ENCODE measurements around the gene LAMB3. TPM values are rescaled to one million over a fixed set of nuclear protein-coding genes. Genes with fewer than 3 reads are reported as not detected.

Gene LAMB3
- total RNA-seq, 1 donor: 5.4 TPM

- H3K9me3 ChIP-seq (ENCODE audit: low read depth, low read length): no peaks in the 10 kb centered on the region
- peaks cover 3% of the 10 kb centered on the region for H3K27me3 ChIP-seq (ENCODE audit: insufficient read depth, low read length)
- H4K20me1 ChIP-seq (ENCODE audit: insufficient read depth, low read length): no peaks in the 10 kb centered on the region
- H2AFZ ChIP-seq (ENCODE audit: low read length): no peak overlapping the region
- TF ChIP-seq, protein P1, sequence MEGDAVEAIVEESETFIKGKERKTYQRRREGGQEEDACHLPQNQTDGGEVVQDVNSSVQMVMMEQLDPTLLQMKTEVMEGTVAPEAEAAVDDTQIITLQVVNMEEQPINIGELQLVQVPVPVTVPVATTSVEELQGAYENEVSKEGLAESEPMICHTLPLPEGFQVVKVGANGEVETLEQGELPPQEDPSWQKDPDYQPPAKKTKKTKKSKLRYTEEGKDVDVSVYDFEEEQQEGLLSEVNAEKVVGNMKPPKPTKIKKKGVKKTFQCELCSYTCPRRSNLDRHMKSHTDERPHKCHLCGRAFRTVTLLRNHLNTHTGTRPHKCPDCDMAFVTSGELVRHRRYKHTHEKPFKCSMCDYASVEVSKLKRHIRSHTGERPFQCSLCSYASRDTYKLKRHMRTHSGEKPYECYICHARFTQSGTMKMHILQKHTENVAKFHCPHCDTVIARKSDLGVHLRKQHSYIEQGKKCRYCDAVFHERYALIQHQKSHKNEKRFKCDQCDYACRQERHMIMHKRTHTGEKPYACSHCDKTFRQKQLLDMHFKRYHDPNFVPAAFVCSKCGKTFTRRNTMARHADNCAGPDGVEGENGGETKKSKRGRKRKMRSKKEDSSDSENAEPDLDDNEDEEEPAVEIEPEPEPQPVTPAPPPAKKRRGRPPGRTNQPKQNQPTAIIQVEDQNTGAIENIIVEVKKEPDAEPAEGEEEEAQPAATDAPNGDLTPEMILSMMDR (IDR thresholded peaks at IDR 0.05; ENCODE audit: extremely low read depth, low read depth, low read length): no peak
- peaks cover 14% of the 10 kb centered on the region for H3K4me1 ChIP-seq (ENCODE audit: insufficient read depth, low read length)
- DNase-seq (ENCODE audit: insufficient read length, low spot score, missing footprints): no peak
- no peak overlapping the region for H3K4me3 ChIP-seq (ENCODE audit: insufficient read depth, low read length)
- no peak overlapping the region for H3K4me2 ChIP-seq (ENCODE audit: insufficient read depth, low read length)
- no peak overlapping the region for H3K27ac ChIP-seq (ENCODE audit: low read depth, low read length)
- H3K79me2 ChIP-seq (ENCODE audit: insufficient read depth, low read length): no peaks in the 10 kb centered on the region
- H3K36me3 ChIP-seq (ENCODE audit: insufficient read depth, low read length): no peaks in the 10 kb centered on the region
These were observed 54.0 kb downstream of the LAMB3 start for GRCh38 chr1:209598227-209598626.

DNA sequence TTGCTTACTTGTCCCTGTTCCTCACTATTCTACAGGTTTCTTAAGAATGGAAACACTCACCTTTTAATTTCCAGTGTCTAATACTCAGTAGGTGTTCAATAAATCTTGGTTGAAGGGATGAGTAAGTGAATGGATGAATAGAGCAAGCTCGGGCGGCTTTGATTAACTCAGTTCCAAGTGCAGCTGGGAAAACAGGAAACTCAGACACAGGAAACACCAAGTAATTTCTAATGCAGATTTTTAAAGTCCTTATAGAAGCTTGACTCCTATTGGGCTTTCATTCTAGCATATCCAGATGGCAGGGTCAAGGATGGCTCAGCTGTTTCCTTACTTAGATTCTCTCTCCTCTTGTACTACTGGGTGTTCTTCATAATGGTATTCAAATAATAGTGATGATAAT, 54.7 kb downstream of the LAMB3 start:
- TF ChIP-seq, protein P1 (IDR thresholded peaks at IDR 0.05; ENCODE audit: extremely low read depth, low read depth, low read length): no peak

DNA sequence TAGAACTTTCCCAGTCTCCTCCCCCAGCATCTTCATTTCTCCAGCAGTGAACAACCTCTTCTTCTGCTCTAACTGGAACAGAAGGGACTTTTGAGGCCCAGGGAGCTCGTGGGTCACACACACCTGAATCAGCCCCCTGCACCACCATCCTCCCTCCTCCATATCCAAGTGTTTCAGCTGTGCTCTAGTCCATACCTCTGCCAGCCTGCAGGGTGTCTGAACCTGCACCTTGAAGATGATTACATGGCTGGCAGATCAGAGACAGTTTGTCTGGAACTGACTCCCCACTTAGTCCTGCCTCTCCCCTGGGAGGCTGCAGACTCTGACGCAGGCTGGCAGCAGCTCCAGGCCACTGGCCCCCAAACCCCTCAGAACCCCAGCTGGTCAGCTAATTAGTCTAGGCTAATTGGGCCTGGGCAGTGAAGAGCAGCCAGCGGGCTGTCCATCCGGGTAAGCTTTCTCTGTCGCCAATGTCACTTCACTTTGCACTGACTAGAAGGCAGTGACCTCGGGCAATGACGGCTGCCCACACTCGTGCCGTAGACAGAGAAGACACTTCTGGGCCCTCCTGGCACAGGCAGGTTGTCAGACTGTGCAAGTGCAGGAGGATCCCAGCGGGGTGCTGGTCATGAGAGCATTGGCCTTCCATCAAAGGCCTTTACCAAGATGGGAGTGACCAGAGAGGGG, 56.5 kb downstream of the LAMB3 start:
- TF ChIP-seq, protein P1 (IDR thresholded peaks at IDR 0.05; ENCODE audit: extremely low read depth, low read depth, low read length): no peak
- Histone ChIP-seq H3K27ac (ENCODE audit: low read depth, low read length) (no peak overlapping the region), H2AFZ (ENCODE audit: low read length) (no peak overlapping the region), H4K20me1 (ENCODE audit: insufficient read depth, low read length) (no peaks in the 10 kb centered on the region), H3K4me1 (ENCODE audit: insufficient read depth, low read length) (peaks cover 7% of the 10 kb centered on the region), H3K79me2 (ENCODE audit: insufficient read depth, low read length) (no peaks in the 10 kb centered on the region), H3K4me3 (ENCODE audit: insufficient read depth, low read length) (no peak overlapping the region), H3K4me2 (ENCODE audit: insufficient read depth, low read length) (no peak overlapping the region), H3K36me3 (ENCODE audit: insufficient read depth, low read length) (no peaks in the 10 kb centered on the region), H3K27me3 (ENCODE audit: insufficient read depth, low read length) (peaks cover 8% of the 10 kb centered on the region), H3K9me3 (ENCODE audit: low read depth, low read length) (no peaks in the 10 kb centered on the region)
- DNase-seq (ENCODE audit: insufficient read length, low spot score, missing footprints): no peak

More for the DNA sequence above, 54.7 kb downstream of the LAMB3 start:
- H3K4me1 ChIP-seq (ENCODE audit: insufficient read depth, low read length): peaks cover 14% of the 10 kb centered on the region
- no peak for DNase-seq (ENCODE audit: insufficient read length, low spot score, missing footprints)
- H3K36me3 ChIP-seq (ENCODE audit: insufficient read depth, low read length): no peaks in the 10 kb centered on the region
- no peak overlapping the region for H3K4me3 ChIP-seq (ENCODE audit: insufficient read depth, low read length)
- no peak overlapping the region for H3K27ac ChIP-seq (ENCODE audit: low read depth, low read length)
- H3K9me3 ChIP-seq (ENCODE audit: low read depth, low read length): no peaks in the 10 kb centered on the region
- peaks cover 8% of the 10 kb centered on the region for H3K27me3 ChIP-seq (ENCODE audit: insufficient read depth, low read length)
- no peaks in the 10 kb centered on the region for H4K20me1 ChIP-seq (ENCODE audit: insufficient read depth, low read length)
- no peaks in the 10 kb centered on the region for H3K79me2 ChIP-seq (ENCODE audit: insufficient read depth, low read length)
- no peak overlapping the region for H2AFZ ChIP-seq (ENCODE audit: low read length)
- H3K4me2 ChIP-seq (ENCODE audit: insufficient read depth, low read length): no peak overlapping the region

DNA sequence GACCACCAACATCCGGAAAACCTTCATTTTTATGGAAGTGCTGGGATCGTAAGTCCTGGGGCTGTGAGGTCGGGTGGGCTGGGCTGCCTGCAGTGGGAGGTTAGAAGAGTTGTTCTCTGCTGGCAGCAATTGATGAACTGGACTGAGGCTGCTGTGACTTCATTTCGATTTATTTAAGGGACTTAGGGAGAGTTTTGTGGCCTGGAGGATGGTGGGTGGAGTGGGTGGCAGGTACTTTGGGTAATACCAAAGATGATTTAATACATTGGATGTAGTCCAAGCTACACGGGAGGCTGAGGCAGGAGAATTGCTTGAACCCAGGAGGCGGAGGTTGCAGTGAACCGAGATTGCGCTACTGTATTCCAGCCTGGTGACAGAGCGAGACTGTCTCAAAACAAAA, 57.2 kb downstream of the LAMB3 start:
- H3K27ac ChIP-seq (ENCODE audit: low read depth, low read length): no peak overlapping the region
- no peaks in the 10 kb centered on the region for H4K20me1 ChIP-seq (ENCODE audit: insufficient read depth, low read length)
- H3K4me2 ChIP-seq (ENCODE audit: insufficient read depth, low read length): no peak overlapping the region

More for the DNA sequence above, 57.2 kb downstream of the LAMB3 start:
- Histone ChIP-seq H3K9me3 (ENCODE audit: low read depth, low read length) (no peaks in the 10 kb centered on the region), H2AFZ (ENCODE audit: low read length) (no peak overlapping the region), H3K36me3 (ENCODE audit: insufficient read depth, low read length) (no peaks in the 10 kb centered on the region), H3K79me2 (ENCODE audit: insufficient read depth, low read length) (no peaks in the 10 kb centered on the region), H3K4me1 (ENCODE audit: insufficient read depth, low read length) (no peaks in the 10 kb centered on the region), H3K27me3 (ENCODE audit: insufficient read depth, low read length) (peaks cover 8% of the 10 kb centered on the region), H3K4me3 (ENCODE audit: insufficient read depth, low read length) (no peak overlapping the region)
- DNase-seq (ENCODE audit: insufficient read length, low spot score, missing footprints): no peak
- TF ChIP-seq, protein P1 (IDR thresholded peaks at IDR 0.05; ENCODE audit: extremely low read depth, low read depth, low read length): no peak

Data from osteoblast (primary cell).